Trophoblast cell (in vitro differentiated cells and primary cell): ENCODE results near the gene CNEP1R1.

Experiments
- DNase-seq, 2 donors: peaks; one replicate each; pipeline ENCODE4 v3.0.0-alpha.2; 2016
- H2AFZ ChIP-seq: 2 replicates; pipeline ENCODE4 v1.6.1; 2013; ENCODE audit warnings: low read length, moderate library complexity, mild to moderate bottlenecking; ENCODE audit not compliant: insufficient read depth, poor library complexity
- H2AK5ac ChIP-seq: 2 replicates; pipeline ENCODE4 v1.6.1; 2013; ENCODE audit warnings: mild to moderate bottlenecking, low read length
- H2BK120ac ChIP-seq: 2 replicates; pipeline ENCODE4 v1.6.1; 2013; ENCODE audit warnings: low read length, mild to moderate bottlenecking, moderate library complexity; ENCODE audit not compliant: insufficient read depth, poor library complexity
- H2BK12ac ChIP-seq: 2 replicates; pipeline ENCODE4 v1.6.1; 2013; ENCODE audit warnings: mild to moderate bottlenecking, low read length, moderate library complexity
- H2BK5ac ChIP-seq: 2 replicates; pipeline ENCODE4 v1.6.1; 2013; ENCODE audit warnings: low read length, low read depth, moderate library complexity, mild to moderate bottlenecking; ENCODE audit not compliant: poor library complexity
- H3K14ac ChIP-seq: 2 replicates; pipeline ENCODE4 v1.6.1; 2013; ENCODE audit warnings: mild to moderate bottlenecking, low read length
- H3K18ac ChIP-seq: 2 replicates; pipeline ENCODE4 v1.6.1; 2013; ENCODE audit warnings: mild to moderate bottlenecking, low read length
- H3K23ac ChIP-seq: 2 replicates; pipeline ENCODE4 v1.6.1; 2013; ENCODE audit warnings: low read length
- H3K27ac ChIP-seq: 2 replicates; pipeline ENCODE4 v1.5.1; 2013; ENCODE audit warnings: low read depth, mild to moderate bottlenecking, inconsistent platforms, low read length, moderate library complexity
- H3K27me3 ChIP-seq: 2 replicates; pipeline ENCODE4 v1.6.1; 2013; ENCODE audit warnings: inconsistent platforms, mild to moderate bottlenecking, low read length, moderate library complexity; ENCODE audit not compliant: insufficient read depth
- H3K36me3 ChIP-seq, 2 experiments: 1 replicate in 1 of 2; 2 replicates in 1 of 2; pipeline ENCODE4 v1.6.1; 2013; ENCODE audit warnings: low read length in 2 of 2, mild to moderate bottlenecking in 2 of 2, moderate library complexity in 1 of 2; ENCODE audit not compliant: insufficient read depth in 2 of 2, control insufficient read depth in 1 of 2
- H3K4ac ChIP-seq: 2 replicates; pipeline ENCODE4 v1.6.1; 2013; ENCODE audit warnings: low read depth, mild to moderate bottlenecking, low read length, moderate library complexity
- H3K4me1 ChIP-seq, 2 experiments: 1 replicate in 1 of 2; 2 replicates in 1 of 2; pipeline ENCODE4 v1.6.1; 2013; ENCODE audit warnings: low read length in 2 of 2, mild to moderate bottlenecking in 2 of 2, moderate library complexity in 1 of 2; ENCODE audit not compliant: insufficient read depth in 2 of 2, control insufficient read depth in 1 of 2
- H3K4me2 ChIP-seq: 2 replicates; pipeline ENCODE4 v1.6.1; 2013; ENCODE audit warnings: inconsistent platforms, mild to moderate bottlenecking, low read length, moderate library complexity
- H3K4me3 ChIP-seq: 2 replicates; pipeline ENCODE4 v1.5.1; 2013; ENCODE audit warnings: mild to moderate bottlenecking, low read depth, low read length, inconsistent platforms
- H3K79me1 ChIP-seq: one replicate; pipeline ENCODE4 v1.6.1; 2013; ENCODE audit warnings: low read length
- H3K79me2 ChIP-seq: 2 replicates; pipeline ENCODE4 v1.6.1; 2013; ENCODE audit warnings: low read length, mild to moderate bottlenecking; ENCODE audit not compliant: control insufficient read depth, insufficient read depth, poor library complexity
- H3K9ac ChIP-seq: 2 replicates; pipeline ENCODE4 v1.6.1; 2013; ENCODE audit warnings: mild to moderate bottlenecking, low read length
- H3K9me3 ChIP-seq: 2 replicates; pipeline ENCODE4 v1.6.1; 2013; ENCODE audit warnings: low read depth, mild to moderate bottlenecking, control low read depth, inconsistent platforms, low read length; ENCODE audit not compliant: insufficient read depth
- H4K12ac ChIP-seq: 2 replicates; pipeline ENCODE4 v1.6.1; 2013; ENCODE audit warnings: low read depth, mild to moderate bottlenecking, low read length, moderate library complexity
- H4K8ac ChIP-seq: 2 replicates; pipeline ENCODE4 v1.6.1; 2013; ENCODE audit warnings: low read depth, mild to moderate bottlenecking, low read length, moderate library complexity
- H4K91ac ChIP-seq: one replicate; pipeline ENCODE4 v1.6.1; 2013; ENCODE audit warnings: low read depth, mild to moderate bottlenecking, low read length, moderate library complexity
- WGBS: extraction: QIAGEN DNeasy Blood & Tissue Kit; methylation state at CpG from one replicate; pipeline ENCODE4 v1.1.7; 2013; ENCODE audit warnings: missing lambda C conversion rate; ENCODE audit not compliant: insufficient read length, insufficient coverage; ENCODE audit errors: extremely low coverage; 5-methylcytosine and 5-hydroxymethylcytosine counted together

Gene CNEP1R1

GRCh38 chr16:50056226-50056625, 31.2 kb downstream of the CNEP1R1 start:
- Histone ChIP-seq H3K4me3 (no peak overlapping the region), H2AK5ac (no peak overlapping the region), H4K91ac (no peak overlapping the region), H3K4ac (no peak overlapping the region), H3K4me1 (no peaks in the 10 kb centered on the region), H4K8ac (no peak overlapping the region), H2BK12ac (no peak overlapping the region), H3K14ac (no peak overlapping the region), H3K23ac (no peak overlapping the region), H2BK120ac (no peak overlapping the region), H4K12ac (no peak overlapping the region), H3K27me3 (no peaks in the 10 kb centered on the region), H3K27ac (no peak overlapping the region), H3K79me1 (no peaks in the 10 kb centered on the region), H2AFZ (no peak overlapping the region), H2BK5ac (no peak overlapping the region), H3K79me2 (no peaks in the 10 kb centered on the region), H3K4me2 (no peak overlapping the region), H3K9ac (no peak overlapping the region), H3K36me3 (no peaks in the 10 kb centered on the region), H3K18ac (no peak overlapping the region), H3K9me3 (peaks cover 15% of the 10 kb centered on the region)
- no peak for DNase-seq
- no CpG with 5 or more reads among the region's 4 CpGs for WGBS

- Histone ChIP-seq H3K4me3 (no peak overlapping the region), H3K4me2 (no peak overlapping the region), H3K18ac (no peak overlapping the region), H3K27ac (no peak overlapping the region), H3K9me3 (peaks cover 15% of the 10 kb centered on the region), H3K14ac (no peak overlapping the region), H3K36me3 (no peaks in the 10 kb centered on the region), H2BK120ac (no peak overlapping the region), H2AFZ (no peak overlapping the region), H3K23ac (no peak overlapping the region), H3K79me2 (no peaks in the 10 kb centered on the region), H3K4ac (no peak overlapping the region), H3K9ac (no peak overlapping the region), H3K27me3 (no peaks in the 10 kb centered on the region), H4K91ac (no peak overlapping the region), H2BK12ac (no peak overlapping the region), H2AK5ac (no peak overlapping the region), H3K4me1 (no peaks in the 10 kb centered on the region), H3K79me1 (no peaks in the 10 kb centered on the region), H4K12ac (no peak overlapping the region), H4K8ac (no peak overlapping the region), H2BK5ac (no peak overlapping the region)
- DNase-seq, result no peak
- WGBS, result no CpG with 5 or more reads among the region's 28 CpGs
Measured at GRCh38 chr16:50058091-50058771, 33.2 kb downstream of the CNEP1R1 start.

- Histone ChIP-seq H2BK120ac (no peak overlapping the region), H3K4me1 (no peaks in the 10 kb centered on the region), H4K12ac (no peak overlapping the region), H3K27ac (no peak overlapping the region), H3K79me2 (no peaks in the 10 kb centered on the region), H2BK12ac (no peak overlapping the region), H3K14ac (no peak overlapping the region), H4K8ac (no peak overlapping the region), H3K4me2 (no peak overlapping the region), H3K23ac (no peak overlapping the region), H3K36me3 (no peaks in the 10 kb centered on the region), H2AK5ac (no peak overlapping the region), H4K91ac (no peak overlapping the region), H2BK5ac (no peak overlapping the region), H3K4ac (no peak overlapping the region), H3K18ac (no peak overlapping the region), H3K4me3 (no peak overlapping the region), H3K9me3 (peaks cover 15% of the 10 kb centered on the region), H3K79me1 (no peaks in the 10 kb centered on the region), H3K27me3 (no peaks in the 10 kb centered on the region), H2AFZ (no peak overlapping the region), H3K9ac (no peak overlapping the region)
- no peak for DNase-seq
- no CpG with 5 or more reads among the region's 10 CpGs for WGBS
Measured at GRCh38 chr16:50059111-50059510, 34.1 kb downstream of the CNEP1R1 start.

GRCh38 chr16:50059669-50060068, 34.6 kb downstream of the CNEP1R1 start:
- Histone ChIP-seq H3K4ac (no peak overlapping the region), H3K4me1 (no peaks in the 10 kb centered on the region), H2AK5ac (no peak overlapping the region), H3K36me3 (no peaks in the 10 kb centered on the region), H2AFZ (no peak overlapping the region), H3K4me2 (no peak overlapping the region), H3K18ac (no peak overlapping the region), H4K12ac (no peak overlapping the region), H2BK5ac (no peak overlapping the region), H3K9ac (no peak overlapping the region), H2BK120ac (no peak overlapping the region), H3K79me2 (no peaks in the 10 kb centered on the region), H3K79me1 (no peaks in the 10 kb centered on the region), H3K27ac (no peak overlapping the region), H3K9me3 (peaks cover 15% of the 10 kb centered on the region), H3K14ac (no peak overlapping the region), H3K27me3 (no peaks in the 10 kb centered on the region), H2BK12ac (no peak overlapping the region), H3K4me3 (no peak overlapping the region), H3K23ac (no peak overlapping the region), H4K8ac (no peak overlapping the region), H4K91ac (no peak overlapping the region)
- WGBS, result no CpG with 5 or more reads among the region's 3 CpGs
- DNase-seq, result peak in 1 of 2 donors; percentile 18
